Hematopoietic multipotent progenitor cell treated with erythropoietin and hydrocortisone succinate and interleukin-3 and kit ligand, for 6 days (in vitro differentiated cells): ENCODE results near the gene CBY1.

Experiments used
- DNase-seq: peaks from one replicate; pipeline ENCODE4 v3.0.0-alpha.2; 2015

CBY1 gene

DNA sequence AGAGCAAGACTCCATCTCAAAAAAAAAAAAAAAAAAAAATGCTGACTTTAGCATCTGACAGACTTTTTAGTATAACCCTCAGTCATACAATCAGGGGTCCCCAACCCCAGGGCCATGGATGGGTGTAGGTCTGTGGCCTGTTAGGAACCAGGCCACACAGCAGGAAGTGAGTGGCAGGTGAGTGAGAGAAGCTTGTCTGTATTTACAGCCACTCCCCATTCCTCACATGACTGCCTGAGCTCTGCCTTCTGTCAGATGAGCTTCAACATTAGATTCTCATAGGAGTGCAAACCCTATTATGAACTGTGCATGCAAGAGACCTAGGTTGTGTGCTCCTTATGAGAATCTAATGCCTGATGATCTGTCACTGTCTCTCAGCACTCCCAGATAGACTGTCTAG, 3.6 kb upstream of the CBY1 start:
- peak; percentile 23 for DNase-seq

DNA sequence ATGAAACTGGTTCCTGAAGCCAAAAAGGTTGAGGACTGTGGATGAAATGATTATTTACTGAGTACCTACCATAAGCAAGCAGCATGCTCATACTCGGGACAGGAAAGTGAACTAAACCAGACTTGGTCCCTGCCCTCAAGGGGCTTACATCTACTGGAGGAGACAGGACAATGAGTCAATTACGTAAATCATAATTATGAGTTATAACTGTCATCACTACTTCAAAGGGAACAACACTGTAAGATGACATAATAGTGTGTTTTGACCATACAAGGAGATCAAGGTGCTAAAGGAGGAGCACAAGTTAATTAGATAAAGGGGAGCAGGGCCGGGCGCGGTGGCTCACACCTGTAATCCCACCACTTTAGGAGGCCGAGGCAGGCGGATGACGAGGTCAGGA, 2.7 kb upstream of the CBY1 start:
- DNase-seq: no peak

DNA sequence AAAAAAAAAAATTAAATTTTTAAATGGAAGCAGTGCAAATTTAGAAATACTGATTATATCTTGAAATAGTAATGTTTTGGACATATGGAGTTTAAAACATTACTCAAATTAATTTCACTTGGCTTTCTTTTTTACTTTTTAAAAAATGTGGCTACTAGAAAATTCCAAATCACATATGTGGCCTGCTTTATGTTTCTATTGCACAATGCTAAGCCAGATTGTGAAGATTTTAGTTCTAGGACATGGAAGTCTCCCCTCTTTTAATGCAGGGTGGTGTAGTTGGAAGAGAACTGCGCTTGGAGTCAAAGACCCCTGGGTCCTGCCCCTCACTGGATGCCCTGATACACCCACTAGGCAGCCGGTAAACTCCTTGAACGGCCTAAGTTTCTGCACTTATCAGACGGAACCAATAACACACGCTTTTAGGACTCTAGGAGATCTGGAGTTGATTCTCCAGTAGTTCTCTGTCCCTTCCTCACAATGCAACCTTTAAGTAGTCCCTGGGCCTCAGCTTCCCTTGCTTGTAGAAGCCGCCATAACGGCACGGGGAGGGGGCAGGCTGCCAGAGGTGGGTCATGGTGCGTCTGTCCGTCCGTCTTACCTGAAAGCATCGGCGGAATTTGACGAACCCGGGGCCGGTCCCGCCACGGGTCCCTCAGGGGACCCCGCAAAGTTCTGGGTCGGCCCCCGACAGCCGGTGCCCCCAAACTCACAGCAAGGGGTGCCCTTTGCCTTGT, 751 bp upstream of the CBY1 start:
- DNase-seq: peak; percentile 42

DNA sequence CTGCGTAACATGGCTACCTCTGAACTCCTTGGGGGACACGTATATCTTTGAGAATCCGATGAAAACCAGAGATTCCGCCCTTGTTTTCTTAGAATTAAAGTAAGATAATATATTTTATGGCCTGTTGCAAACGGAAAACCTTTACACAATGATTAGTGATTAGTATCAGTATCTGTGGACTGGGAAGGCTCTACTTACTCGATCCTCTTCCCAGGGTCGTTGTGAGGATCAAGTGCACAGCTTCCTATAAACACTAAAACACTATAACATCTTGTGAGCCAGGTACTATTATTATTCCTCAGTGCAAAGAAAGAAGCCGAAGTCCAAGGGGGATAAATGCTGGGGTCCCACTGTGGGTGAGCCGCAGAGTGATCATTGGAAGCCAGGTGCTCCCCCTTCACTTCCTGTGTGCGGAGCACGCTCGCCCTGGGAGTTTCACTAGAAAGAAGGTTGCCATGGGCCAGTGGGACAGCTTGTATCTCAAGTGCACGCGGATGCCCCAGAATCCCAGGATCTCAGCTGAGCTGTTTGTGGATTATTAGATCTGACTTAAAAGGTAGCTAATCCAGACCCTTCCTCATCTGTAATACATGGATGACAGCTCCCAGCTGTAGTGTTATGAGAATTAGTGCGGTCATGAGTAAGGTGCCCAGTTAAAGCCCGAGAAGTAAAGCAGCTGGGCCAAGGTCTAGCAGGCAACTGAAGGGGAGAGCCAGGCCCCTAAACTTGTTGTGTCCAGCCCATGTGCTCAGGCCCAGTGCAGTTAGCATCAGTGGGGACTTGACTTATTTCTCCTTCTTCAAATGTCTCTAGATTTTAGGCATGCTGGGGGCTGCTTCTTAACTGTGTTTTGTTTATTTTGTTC, 839 bp downstream of the CBY1 start:
- DNase-seq: peak; percentile 54

DNA sequence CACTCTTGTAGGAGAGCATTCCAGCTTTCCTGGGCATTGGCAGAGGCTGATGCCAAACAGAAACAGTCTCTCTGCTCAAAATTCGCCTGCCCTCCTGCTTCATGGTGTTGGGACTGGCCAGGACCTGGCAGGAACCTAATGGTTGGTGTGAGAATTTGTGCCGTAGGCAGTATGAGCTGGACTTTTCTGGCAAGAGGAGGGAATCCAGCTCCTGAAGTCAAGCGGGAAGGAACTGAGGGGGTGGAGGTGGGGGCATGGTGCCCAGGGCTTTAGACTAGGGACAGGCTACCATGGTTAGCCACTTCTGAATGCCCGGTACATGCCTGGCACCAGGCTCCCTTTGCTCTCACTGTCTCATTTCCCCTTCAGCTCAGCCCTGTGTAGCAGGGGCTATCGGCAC, 18.4 kb downstream of the CBY1 start:
- DNase-seq: no peak

DNA sequence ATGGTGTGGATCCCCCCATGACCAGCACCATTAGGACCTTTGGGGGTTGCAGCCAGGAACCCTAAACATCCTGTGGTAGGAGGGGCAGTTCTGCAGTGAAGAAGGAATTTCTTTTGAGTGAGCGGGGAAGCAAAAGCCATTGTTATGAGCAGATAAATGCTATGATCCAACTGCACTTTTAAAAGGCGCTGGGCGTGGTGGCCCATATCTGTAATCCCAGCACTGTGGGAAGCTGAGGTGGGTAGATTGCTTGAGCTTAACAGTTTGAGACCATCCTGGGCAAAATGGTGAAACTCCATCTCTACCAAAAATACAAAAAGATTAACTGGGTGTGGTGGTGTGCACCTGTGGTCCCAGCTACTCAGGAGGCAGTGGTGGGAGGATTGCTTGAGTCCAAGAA, 19.4 kb downstream of the CBY1 start:
- peak; percentile 86 for DNase-seq

DNA sequence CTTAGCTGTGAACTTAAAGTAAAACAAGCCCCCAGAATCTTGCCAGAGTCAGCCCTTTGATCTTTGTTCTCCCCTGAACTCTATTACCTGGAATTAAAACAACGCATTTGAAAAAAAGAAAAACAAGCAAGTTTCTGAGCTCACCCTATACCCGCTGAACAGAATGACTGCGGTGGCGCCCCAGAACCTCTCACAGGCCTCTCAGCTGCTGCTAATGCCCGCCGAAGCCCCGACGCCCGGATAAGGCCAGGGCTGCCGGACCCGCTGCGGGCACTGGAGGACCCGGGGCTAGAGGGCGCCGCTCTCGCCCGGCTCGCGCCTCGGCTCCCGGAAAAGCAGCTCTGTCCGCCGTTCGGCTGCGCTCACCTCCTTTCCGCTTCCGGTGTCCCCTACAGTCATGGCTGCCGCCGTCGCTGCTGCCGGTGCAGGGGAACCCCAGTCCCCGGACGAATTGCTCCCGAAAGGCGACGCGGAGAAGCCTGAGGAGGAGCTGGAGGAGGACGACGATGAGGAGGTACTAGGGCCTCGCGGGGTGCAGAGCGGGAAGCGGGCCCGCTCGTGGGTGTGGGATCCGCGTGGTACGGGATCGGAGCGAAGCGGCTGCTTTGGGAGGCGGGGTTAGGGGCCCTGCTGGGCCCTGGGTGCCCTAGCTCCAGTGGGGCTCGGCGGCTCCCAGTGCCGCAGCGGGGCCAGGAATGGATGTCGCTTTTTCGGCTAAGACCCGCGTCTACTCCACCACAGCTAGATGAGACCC, 25.3 kb downstream of the CBY1 start, which contains the start of gene TOMM22:
TOMM22 (plus strand) TSS at position 376 of the 754 bp plus-strand sequence; CDS start at position 398, 22 bp downstream.
- DNase-seq: peak; percentile 95

DNA sequence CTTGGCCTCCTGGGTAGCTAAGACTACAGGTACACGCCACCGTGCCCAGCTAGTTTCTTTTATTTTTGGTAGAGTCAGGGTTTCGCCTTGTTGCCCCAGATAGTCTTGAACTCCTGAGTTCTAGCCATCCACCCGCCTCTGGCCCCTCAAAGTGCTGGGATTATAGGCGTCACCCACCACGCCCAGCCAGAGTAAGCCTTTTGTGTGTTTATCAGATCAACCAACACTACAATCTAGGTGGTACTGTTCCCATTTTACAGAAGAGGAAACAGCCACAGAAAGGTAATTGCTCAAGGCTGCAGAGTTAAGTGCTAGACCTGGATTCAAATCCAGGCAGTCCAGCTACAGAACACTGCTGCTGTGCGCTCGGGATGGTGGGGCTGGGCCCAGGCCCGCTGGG, 28.5 kb downstream of the CBY1 start:
- peak; percentile 60 for DNase-seq

DNA sequence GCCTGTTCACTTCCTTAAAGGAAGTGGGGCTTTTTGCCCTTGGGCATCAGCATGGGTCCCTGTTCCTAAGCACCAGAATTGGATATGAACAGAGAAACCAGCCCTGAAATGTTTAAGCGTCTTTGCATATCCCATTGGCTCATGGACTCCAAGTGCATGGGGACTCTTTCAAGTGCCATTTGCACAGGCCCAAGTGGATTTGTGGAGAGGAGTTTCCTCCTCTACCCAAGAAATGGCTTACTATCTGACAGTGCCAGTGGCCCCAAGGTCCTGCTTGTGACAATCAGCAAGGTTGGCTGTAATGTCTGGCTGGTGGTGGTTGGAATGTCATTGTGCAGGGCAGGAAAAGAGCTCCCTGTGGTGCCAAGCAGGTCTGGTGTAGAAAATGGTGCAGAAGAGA, 29.3 kb downstream of the CBY1 start:
- no peak for DNase-seq

DNA sequence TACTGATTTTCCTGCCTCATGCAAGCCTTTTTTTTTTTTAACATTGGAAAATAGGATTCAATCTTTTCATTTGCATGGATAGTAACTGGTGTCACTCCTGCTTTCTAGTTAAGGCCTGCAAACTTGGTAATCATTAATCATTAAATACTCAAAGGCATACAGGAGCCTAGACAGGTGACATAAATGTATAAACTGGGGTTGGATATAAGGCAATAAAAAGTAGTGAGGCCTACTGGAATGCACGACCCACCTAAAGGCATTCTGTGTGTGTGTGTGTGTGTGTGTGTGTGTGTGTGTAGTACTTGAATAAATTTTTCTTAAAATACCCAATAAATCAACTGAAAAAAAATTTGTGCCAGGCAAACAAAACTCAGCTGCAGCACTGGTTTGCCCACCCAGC, 33.2 kb downstream of the CBY1 start:
- no peak for DNase-seq

DNA sequence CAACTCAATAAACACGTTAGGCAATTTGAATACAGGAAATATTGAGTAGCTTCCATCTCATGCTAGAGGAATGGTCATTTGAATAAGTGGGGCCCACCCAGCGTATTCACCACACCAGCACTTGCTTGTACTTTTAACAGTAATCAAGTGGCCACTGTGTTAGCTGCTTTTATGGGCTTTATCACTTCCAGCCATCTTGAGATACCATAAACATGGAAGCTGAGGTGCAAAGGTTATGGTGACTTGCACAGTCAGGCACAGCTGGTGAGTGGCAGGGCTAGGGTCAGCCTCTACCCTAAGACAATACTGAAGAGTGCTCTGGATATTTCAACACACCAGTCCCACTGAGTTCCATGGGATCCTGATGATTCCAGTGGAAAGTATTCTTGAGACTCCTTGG, 37.6 kb downstream of the CBY1 start:
- no peak for DNase-seq

DNA sequence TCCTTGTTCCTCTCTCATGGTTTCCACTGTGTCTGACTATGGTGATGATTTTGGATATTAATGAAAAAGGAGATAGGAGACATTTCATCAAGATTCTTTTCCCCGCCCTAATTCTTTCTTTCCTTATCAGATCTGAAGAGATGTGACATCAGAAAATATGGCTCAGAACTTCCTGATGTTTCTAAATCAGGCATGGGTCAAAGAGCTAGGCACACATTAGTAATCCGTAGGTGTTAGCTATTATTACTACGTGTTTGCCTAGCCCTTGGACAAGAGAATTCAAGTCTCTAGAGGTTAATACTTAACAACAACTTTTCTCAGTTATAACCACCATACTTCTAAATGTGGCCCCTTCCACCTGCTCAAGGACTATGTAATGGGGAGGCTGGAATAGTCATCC, 38.5 kb downstream of the CBY1 start:
- DNase-seq: no peak

DNA sequence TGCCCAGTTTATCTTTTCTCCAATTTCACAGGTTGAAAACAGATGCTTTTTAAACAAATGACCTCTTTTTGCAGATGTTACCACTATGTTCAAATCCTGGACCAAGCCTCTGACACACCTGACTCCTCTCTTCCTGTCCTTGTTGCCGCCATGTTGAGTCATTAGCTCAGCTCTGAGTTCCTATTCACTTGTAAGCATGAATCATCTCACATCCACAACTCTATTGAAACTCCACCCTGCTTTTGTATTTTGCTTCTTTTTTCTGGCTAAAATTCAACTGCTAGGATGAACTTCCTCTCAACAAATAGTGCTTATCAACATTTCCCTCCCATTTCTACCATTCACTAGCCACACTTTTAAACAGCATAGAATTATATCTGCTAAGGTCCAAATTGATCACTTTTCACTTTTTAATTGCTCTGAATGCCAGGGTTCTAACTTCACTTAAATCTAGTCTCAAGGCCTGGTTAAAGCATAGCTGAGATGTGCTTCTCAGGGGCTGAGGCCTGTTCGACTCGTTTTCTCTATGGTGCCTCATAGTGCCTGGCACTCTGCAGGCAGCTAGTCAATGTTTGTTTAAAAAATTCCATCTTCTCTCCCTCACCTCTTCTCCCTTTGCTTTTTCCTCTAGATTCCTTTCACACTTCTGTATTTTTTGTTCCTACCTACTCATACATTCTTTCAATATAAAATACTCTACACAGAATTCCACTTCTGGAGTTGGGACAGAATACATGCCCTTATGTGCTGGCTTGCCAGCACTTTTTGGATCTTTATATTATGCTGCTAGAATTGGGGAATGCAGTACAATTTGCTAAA, 40.4 kb downstream of the CBY1 start:
- DNase-seq: peak; percentile 71

DNA sequence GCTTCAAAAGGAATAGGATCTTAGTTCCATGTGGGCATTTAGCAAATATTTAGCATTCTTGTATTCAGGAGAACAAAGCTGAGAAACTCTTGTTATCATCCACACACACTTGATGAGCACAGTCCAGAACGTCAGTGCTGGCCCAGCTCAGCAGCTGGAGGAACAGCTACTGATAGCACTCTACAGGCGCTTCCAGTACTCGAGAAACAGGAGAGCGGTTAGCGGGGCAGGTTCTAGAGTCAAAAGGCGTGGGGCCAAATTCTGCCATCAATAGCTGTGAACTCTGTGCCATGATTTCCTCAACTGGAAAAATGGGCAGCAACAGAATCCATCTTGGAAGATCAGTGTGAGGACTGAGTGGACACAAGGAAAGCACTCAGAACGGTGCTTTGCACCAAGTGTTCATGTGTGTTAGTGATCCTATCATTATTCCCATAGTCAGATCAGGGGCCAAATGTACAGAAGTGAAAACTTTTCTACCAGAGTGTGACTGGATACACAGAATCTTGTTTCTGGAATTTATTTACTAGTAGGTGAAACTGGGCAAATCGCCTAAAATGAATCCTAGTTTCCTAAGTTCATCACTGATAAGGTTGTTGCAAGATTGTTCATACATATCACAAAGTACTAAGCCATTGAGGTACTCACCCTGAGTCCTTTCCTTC, 41.1 kb downstream of the CBY1 start:
- DNase-seq: peak; percentile 88

DNA sequence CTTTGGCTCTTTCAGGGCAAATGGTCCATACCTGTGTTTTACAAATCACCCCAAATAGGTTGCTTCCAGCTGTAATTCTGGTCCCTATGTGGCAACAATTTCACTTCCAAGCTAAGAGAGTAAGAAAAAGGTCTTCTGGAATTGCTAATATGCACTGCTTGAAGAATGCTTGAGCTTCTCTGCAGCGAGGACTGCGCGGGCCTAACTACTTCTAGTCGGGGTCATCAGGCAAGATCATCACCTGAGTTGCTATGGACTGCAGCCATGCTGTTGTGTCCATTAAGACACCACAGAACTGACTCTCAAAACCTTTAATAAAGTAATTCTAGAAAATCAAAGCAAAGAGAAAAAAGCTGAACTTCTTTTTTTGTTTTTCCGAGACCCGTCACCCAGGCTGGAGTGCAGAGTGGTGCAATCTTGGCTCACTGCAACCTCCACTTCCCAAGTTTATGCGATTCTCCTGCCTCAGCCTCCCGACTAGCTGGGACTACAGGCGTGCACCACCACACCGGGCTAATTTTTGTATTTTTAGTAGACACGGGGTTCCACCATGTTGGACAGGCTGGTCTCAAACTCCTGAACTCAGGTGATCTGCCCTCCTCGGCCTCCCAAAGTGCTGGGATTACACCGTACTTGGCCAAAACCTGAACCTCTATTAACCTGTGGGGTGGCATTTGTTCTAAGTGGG, 42.1 kb downstream of the CBY1 start:
- no peak for DNase-seq

DNA sequence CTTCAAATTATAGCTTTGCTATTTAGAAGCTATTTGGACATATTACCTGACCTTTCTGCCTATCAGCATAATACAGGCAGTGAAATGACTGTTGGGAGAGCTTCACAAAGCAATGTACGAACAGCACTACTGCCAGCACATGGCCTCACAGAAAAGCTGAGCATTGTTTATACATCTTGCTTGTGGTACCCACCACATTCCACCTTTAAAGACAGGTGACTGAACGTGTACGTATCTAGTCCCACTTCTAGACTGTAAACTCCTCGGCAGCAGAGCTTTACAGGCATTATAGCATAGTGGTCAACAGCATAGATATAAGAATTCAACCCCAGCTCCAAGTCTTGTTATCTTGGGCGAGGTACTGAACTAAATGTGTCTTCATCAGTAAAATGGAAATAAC, 42.7 kb downstream of the CBY1 start:
- DNase-seq: no peak

DNA sequence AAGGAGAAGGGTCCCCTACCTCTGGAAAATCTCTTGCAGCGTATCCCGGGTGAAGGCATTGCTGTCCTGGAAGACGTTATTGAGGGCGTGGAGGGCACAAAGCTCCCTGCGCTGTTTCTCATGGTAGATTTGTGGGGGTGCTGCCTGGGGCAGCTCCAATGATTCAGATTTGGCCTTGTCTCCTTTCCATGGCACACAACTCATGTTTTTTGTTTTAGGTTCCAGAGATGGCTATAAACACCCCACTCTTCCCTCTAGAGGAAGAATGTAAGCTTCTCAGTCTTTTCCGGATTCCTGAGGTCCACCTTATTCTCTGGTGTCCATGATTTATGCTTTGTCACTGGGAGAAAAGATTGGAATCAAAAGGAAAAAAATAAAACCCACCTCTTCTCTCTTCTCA, 43.3 kb downstream of the CBY1 start:
- no peak for DNase-seq

DNA sequence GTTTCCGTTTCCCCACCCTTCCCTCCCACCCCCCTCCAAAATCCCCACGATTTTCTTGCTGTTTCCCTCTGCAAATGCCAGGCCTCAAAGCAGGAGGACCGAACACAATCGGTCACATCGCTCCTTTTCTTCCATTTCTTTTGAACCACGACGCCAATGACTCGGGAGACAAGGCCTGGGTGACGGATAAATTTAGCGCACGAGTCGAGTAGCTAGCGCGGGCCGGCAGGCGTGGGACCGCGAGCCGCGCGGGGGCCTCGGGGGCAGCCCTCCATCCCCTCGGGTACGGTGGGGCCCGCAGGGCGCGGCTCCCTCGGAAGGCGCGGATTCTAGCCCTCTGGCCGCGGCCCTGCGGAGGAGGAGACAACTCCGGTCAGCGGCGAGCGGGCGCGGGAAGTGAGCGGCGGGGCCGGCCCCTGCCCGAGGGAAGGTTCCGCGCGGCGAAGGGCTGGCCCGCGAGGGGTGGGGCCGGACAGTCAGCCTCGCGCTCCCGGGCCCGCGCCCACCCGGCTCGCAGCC, 43.9 kb downstream of the CBY1 start:
- DNase-seq: peak; percentile 70

DNA sequence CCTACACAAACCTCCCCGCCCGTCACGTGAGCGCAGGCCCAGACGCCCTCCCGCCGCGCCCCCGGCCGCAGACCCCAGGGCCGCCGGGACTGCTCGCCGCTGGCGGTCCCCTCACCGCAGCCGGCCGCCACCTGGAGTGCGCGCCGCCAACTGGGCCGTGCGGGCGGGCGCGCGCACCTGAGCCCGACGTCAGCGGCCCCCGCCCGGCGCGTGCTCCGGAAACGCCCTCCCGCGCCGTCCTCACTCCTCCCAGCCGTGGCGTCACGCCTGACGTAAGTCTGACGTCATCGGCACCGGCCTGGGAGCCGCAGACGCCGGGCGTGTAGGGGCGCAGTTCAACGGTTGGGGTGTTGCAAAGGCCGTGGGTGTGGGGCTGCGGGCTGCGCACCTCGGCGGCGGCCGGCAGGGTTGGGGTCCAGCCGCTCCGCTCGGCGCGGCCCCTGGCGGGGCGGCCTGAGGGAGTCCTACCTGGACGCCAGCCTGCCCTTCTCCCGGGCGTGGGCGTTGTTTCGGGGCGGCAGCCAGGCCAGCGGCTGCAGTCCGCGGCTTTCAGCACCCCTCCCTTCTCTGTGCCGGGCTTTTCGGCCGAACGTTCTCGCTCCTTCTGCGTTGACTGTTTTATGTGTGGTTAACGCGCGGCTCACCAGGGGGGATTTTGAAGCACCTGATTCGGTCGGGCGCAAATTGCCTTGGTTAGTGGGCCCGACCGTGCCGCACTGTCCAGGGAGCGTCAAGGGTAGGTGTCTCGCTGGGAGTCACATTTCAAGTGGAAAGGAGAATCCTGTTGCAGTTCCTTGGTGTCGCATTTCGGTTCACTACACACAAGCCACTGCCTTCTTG, 44.6 kb downstream of the CBY1 start, which contains the start of gene JOSD1:
JOSD1 (minus strand) TSS at position 155 of the 840 bp plus-strand sequence. CDS start 956 bp downstream, outside the sequence.
- peak; percentile 95 for DNase-seq

DNA sequence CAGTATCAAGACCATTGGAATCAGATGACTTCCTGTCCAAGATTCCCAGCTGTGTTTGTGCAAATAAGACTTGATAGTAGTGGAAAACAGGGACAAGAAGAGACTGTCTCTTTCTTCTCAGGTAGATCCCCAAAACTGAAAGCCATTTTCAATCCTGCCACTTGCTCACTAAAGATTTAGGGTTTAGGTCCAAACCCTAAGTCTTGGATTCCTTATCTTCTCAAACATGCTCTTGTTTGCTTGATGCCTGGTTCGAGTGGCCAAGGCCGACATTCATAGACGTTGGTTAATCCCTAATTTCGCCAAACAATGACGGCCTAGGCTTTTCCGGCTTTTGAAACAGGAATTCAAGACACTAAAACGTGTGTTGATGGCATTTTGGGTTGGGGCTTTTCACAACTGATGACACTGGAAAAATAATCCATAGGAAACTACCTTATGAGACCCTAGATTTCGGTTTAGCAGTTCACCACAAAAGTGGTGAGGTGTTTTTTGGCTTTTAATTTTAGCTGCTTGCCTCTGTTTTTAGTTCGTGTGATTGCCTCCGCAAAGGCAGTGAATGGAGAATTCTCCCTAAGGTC, 48.3 kb downstream of the CBY1 start:
- peak; percentile 57 for DNase-seq
